ENCODE results near the gene SHC2. TPM values are rescaled to one million over a fixed set of nuclear protein-coding genes. Genes with fewer than 3 reads are reported as not detected.

The SHC2 gene
- total RNA-seq, 1 experiment from 2014 or later: not detected

DNA sequence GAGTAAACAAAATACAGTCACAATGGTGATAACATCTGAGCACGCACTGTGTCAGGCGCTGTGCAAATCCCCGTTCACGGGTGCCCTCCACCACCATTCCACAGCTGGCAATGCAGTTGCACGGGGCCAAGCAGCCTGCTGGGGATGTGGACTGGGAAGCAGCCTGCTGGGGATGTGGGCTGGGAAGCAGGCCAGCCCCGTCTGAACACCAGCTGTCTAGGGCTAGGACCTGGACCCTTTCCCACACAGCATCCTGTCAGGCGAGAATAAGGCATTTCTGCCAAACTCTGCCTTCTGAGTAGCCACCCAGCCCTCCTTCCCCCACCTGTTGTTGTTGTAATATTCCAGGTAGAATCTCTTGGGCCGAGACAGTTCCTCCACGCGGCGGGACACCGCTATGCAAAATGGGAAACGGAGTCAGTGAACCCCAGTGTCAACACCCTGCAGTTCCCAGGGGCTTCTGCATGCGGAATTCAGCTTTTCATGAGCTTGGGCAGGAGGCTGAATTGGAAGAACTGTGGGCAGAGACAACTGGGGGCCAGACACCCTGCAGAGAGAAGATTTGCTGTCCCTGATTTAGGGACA is 88.4 kb downstream of the SHC2 start:
- Histone ChIP-seq H3K9me2 (replicated peaks; ENCODE audit: insufficient read depth, low read length) (no peaks in the 10 kb centered on the region), H3K27ac (ENCODE audit: low read length) (no peak overlapping the region), H2AFZ (ENCODE audit: low read length) (no peak overlapping the region), H3K79me2 (ENCODE audit: low read length) (no peaks in the 10 kb centered on the region), H3K4me1 (ENCODE audit: low read length) (no peaks in the 10 kb centered on the region), H3K4me2 (ENCODE audit: low read depth, low read length, poor library complexity, severe bottlenecking) (no peak overlapping the region), H3K4me3 (ENCODE audit: low read length) (no peak overlapping the region), H3K27me3 (ENCODE audit: low read length) (no peaks in the 10 kb centered on the region), H3K9me3 (ENCODE audit: low read length) (no peaks in the 10 kb centered on the region), H3K9ac (ENCODE audit: low read length) (no peak overlapping the region), H3K36me3 (ENCODE audit: insufficient read depth, low read length) (no peaks in the 10 kb centered on the region), H4K20me1 (ENCODE audit: insufficient read depth, low read depth, low read length) (no peaks in the 10 kb centered on the region)
- DNase-seq: peak; percentile 11

DNA sequence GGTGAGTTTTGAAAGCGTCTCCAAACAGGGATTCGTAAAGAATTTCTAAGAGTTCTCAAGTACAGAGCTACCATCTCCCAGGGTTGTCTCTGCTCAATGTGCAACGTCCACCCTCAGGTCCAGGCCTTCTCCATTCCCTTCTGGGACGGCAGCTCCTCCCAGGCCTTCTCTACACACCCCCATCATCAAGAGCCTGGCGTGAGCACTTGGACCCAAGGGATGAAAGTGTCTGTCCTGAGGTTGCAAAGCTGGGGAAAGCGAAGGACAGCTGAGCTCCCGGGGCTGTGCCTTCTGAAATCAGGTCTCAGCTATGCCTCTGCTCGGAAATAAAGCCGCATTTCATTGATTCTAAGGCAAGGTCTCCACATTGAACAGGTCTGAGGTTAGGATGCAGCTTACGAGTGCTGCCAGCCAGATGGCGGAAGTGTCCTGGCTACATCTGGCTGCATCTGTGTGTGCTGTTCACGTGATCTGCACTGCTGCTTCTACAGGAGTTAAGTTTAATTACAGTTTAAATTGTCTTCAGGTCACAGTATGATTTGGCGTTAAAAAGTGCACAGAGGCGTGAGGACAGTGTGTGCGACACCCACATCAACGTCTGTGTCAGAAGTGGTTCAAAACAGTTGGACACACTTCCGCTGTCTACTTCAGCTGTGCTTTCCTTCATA is 89.2 kb downstream of the SHC2 start:
- Histone ChIP-seq H3K4me3 (ENCODE audit: low read length) (no peak overlapping the region), H3K4me2 (ENCODE audit: low read depth, low read length, poor library complexity, severe bottlenecking) (no peak overlapping the region), H3K9ac (ENCODE audit: low read length) (no peak overlapping the region), H3K36me3 (ENCODE audit: insufficient read depth, low read length) (no peaks in the 10 kb centered on the region), H3K27me3 (ENCODE audit: low read length) (no peaks in the 10 kb centered on the region), H3K79me2 (ENCODE audit: low read length) (no peaks in the 10 kb centered on the region), H2AFZ (ENCODE audit: low read length) (no peak overlapping the region), H3K9me3 (ENCODE audit: low read length) (no peaks in the 10 kb centered on the region), H3K9me2 (replicated peaks; ENCODE audit: insufficient read depth, low read length) (no peaks in the 10 kb centered on the region), H3K27ac (ENCODE audit: low read length) (no peak overlapping the region), H4K20me1 (ENCODE audit: insufficient read depth, low read depth, low read length) (no peaks in the 10 kb centered on the region), H3K4me1 (ENCODE audit: low read length) (no peaks in the 10 kb centered on the region)
- DNase-seq: peak; percentile 46

DNA sequence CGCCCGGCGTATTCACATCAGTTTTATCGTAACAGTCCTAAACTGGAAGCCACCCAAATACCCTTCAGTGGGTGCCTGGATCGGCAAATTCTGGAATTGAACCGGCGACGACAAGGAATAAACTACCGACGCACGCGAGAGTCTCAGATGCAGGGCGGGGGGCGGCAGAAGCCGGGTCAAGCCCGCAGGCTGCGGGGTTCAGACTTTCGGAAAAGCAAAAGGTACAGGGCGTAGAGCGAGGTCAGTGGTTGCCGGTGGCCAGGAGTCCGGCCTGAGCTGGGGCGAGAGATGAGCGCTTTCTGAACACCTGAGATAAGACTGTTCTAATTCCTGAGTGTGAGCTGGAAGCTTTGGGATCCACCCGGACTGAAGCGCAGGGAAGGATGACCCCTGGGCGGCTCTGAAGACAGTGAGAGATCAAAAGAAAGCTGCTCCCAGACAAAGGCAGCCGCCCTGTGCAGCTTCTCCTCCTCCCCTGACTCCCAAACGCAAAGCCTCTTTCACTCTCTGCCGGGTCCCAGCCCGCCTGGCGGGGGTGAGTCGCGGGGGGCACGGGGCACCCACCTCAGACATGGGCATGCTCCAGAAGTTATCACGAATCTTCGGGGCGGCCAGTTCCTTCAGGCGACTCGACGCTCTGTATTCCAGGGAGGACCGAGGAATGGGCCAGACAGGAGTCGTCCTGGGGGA is 90.0 kb downstream of the SHC2 start:
- Histone ChIP-seq H3K9me3 (ENCODE audit: low read length) (no peaks in the 10 kb centered on the region), H3K4me3 (ENCODE audit: low read length) (no peak overlapping the region), H3K36me3 (ENCODE audit: insufficient read depth, low read length) (no peaks in the 10 kb centered on the region), H4K20me1 (ENCODE audit: insufficient read depth, low read depth, low read length) (no peaks in the 10 kb centered on the region), H3K9ac (ENCODE audit: low read length) (no peak overlapping the region), H3K9me2 (replicated peaks; ENCODE audit: insufficient read depth, low read length) (no peaks in the 10 kb centered on the region), H3K27ac (ENCODE audit: low read length) (no peak overlapping the region), H3K79me2 (ENCODE audit: low read length) (no peaks in the 10 kb centered on the region), H3K4me2 (ENCODE audit: low read depth, low read length, poor library complexity, severe bottlenecking) (no peak overlapping the region), H3K27me3 (ENCODE audit: low read length) (no peaks in the 10 kb centered on the region), H2AFZ (ENCODE audit: low read length) (no peak overlapping the region), H3K4me1 (ENCODE audit: low read length) (no peaks in the 10 kb centered on the region)
- DNase-seq: peak; percentile 34

DNA sequence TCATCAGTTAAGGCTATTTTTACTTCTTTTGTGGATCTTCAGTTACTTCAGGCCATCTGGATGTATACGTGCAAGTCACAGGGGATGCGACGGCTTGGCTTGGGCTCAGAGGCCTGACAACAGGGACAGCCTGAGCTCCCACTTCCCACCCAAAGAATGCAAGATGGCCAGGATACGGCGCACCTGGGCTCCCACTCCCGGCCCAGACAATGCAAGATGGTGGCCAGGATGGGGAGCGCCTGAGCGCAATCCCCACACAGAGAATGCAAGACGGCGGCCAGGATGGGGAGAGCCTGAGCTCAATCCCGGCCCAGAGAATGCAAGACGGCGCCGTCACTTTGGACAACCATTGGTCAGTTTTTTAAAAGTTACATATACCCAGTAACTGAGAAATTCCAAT is 91.0 kb downstream of the SHC2 start:
- H3K9me2 ChIP-seq (replicated peaks; ENCODE audit: insufficient read depth, low read length): no peaks in the 10 kb centered on the region
- no peaks in the 10 kb centered on the region for H3K27me3 ChIP-seq (ENCODE audit: low read length)
- H3K79me2 ChIP-seq (ENCODE audit: low read length): no peaks in the 10 kb centered on the region
- H3K9me3 ChIP-seq (ENCODE audit: low read length): no peaks in the 10 kb centered on the region
- H3K4me2 ChIP-seq (ENCODE audit: low read depth, low read length, poor library complexity, severe bottlenecking): no peak overlapping the region
- H3K9ac ChIP-seq (ENCODE audit: low read length): no peak overlapping the region
- peak; percentile 0 for DNase-seq
- H3K27ac ChIP-seq (ENCODE audit: low read length): no peak overlapping the region
- no peak overlapping the region for H2AFZ ChIP-seq (ENCODE audit: low read length)
- no peaks in the 10 kb centered on the region for H3K4me1 ChIP-seq (ENCODE audit: low read length)
- no peaks in the 10 kb centered on the region for H3K36me3 ChIP-seq (ENCODE audit: insufficient read depth, low read length)
- no peaks in the 10 kb centered on the region for H4K20me1 ChIP-seq (ENCODE audit: insufficient read depth, low read depth, low read length)
- H3K4me3 ChIP-seq (ENCODE audit: low read length): no peak overlapping the region

DNA sequence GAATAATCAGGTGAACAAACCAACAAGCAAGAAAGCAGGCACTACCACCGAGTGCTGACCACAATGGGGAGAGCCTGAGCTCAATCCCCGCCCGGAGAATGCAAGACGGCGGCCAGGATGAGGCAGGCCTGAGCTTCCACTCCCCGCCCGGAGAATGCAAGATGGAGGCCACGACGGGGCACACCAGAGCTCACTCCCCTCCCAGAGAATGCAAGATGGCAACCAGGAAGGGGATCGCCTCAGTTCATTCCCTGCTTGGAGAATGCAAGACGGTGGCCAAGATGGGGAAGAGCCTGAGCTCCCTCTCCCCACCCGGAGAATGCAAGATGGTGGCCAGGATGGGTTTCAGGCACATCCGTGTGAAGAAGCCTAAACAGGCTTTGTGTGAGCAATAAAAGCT is 91.6 kb downstream of the SHC2 start:
- no peak overlapping the region for H3K27ac ChIP-seq (ENCODE audit: low read length)
- no peak for DNase-seq
- no peaks in the 10 kb centered on the region for H3K4me1 ChIP-seq (ENCODE audit: low read length)
- H3K9ac ChIP-seq (ENCODE audit: low read length): no peak overlapping the region
- H3K4me2 ChIP-seq (ENCODE audit: low read depth, low read length, poor library complexity, severe bottlenecking): no peak overlapping the region
- H2AFZ ChIP-seq (ENCODE audit: low read length): no peak overlapping the region
- H3K36me3 ChIP-seq (ENCODE audit: insufficient read depth, low read length): no peaks in the 10 kb centered on the region
- H3K9me2 ChIP-seq (replicated peaks; ENCODE audit: insufficient read depth, low read length): no peaks in the 10 kb centered on the region
- no peaks in the 10 kb centered on the region for H4K20me1 ChIP-seq (ENCODE audit: insufficient read depth, low read depth, low read length)
- H3K79me2 ChIP-seq (ENCODE audit: low read length): no peaks in the 10 kb centered on the region
- H3K9me3 ChIP-seq (ENCODE audit: low read length): no peaks in the 10 kb centered on the region
- H3K4me3 ChIP-seq (ENCODE audit: low read length): no peak overlapping the region
- no peaks in the 10 kb centered on the region for H3K27me3 ChIP-seq (ENCODE audit: low read length)

DNA sequence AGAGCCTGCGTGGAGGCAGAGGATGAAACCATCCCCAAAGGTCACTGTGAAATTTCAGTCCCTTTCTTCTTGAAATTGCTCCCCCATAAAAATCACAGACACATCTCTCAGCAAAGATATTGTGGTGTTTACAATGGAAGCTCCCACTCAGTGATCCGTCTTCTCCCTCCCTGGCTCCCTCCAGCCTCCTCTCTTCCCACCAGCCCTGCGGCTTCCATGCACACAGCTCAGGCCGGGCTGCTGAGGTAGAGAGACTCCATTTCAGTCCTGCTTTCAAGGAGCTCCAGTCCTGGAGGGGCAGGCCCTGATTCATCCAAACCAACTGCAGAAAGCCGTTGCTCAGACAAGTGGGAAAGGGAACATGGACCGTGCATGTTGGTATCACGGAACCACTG is 92.2 kb downstream of the SHC2 start:
- no peaks in the 10 kb centered on the region for H3K27me3 ChIP-seq (ENCODE audit: low read length)
- H3K9me2 ChIP-seq (replicated peaks; ENCODE audit: insufficient read depth, low read length): no peaks in the 10 kb centered on the region
- H4K20me1 ChIP-seq (ENCODE audit: insufficient read depth, low read depth, low read length): no peaks in the 10 kb centered on the region
- H3K36me3 ChIP-seq (ENCODE audit: insufficient read depth, low read length): no peaks in the 10 kb centered on the region
- H3K4me2 ChIP-seq (ENCODE audit: low read depth, low read length, poor library complexity, severe bottlenecking): no peak overlapping the region
- no peak overlapping the region for H3K4me3 ChIP-seq (ENCODE audit: low read length)
- DNase-seq: no peak
- H3K9ac ChIP-seq (ENCODE audit: low read length): no peak overlapping the region
- H2AFZ ChIP-seq (ENCODE audit: low read length): no peak overlapping the region
- no peaks in the 10 kb centered on the region for H3K4me1 ChIP-seq (ENCODE audit: low read length)
- H3K9me3 ChIP-seq (ENCODE audit: low read length): no peaks in the 10 kb centered on the region
- no peak overlapping the region for H3K27ac ChIP-seq (ENCODE audit: low read length)
- H3K79me2 ChIP-seq (ENCODE audit: low read length): no peaks in the 10 kb centered on the region

DNA sequence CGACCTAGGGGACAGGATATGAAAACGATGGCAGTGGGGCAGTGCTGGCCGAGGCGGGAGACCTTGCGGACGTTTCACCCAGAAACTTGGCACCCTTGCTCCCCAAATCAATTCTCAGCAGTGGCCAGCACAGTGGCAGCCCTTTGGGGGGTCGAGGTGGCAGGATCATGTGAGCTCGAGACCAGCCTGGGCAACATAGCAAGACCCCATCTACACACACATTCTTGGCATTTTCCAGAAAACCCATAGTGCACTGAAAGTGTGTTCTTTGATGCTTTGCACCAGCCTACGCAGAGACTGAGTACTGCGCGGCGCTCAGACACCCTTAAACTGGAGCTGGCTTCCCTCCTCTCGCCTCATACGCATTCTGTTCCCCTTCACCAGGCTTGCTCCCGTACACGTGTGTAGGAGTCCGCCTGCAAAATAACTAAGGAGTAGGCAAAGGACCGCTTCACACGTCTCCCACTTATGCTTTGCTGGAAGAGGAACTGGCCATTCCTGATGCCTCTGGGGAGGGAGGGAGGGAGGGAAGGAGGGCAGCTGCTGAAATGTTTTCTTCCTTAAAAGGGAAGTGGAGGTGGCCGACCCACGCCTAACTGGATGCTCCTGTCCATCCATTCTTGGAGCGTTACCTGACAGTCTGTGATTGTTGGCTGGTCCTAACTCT is 92.7 kb downstream of the SHC2 start:
- Histone ChIP-seq H3K27ac (ENCODE audit: low read length) (no peak overlapping the region), H3K9me2 (replicated peaks; ENCODE audit: insufficient read depth, low read length) (no peaks in the 10 kb centered on the region), H3K79me2 (ENCODE audit: low read length) (no peaks in the 10 kb centered on the region), H3K4me2 (ENCODE audit: low read depth, low read length, poor library complexity, severe bottlenecking) (no peak overlapping the region), H3K36me3 (ENCODE audit: insufficient read depth, low read length) (no peaks in the 10 kb centered on the region), H2AFZ (ENCODE audit: low read length) (no peak overlapping the region), H3K4me1 (ENCODE audit: low read length) (no peaks in the 10 kb centered on the region), H3K4me3 (ENCODE audit: low read length) (no peak overlapping the region), H3K27me3 (ENCODE audit: low read length) (no peaks in the 10 kb centered on the region), H4K20me1 (ENCODE audit: insufficient read depth, low read depth, low read length) (no peaks in the 10 kb centered on the region), H3K9me3 (ENCODE audit: low read length) (no peaks in the 10 kb centered on the region), H3K9ac (ENCODE audit: low read length) (no peak overlapping the region)
- no peak for DNase-seq

DNA sequence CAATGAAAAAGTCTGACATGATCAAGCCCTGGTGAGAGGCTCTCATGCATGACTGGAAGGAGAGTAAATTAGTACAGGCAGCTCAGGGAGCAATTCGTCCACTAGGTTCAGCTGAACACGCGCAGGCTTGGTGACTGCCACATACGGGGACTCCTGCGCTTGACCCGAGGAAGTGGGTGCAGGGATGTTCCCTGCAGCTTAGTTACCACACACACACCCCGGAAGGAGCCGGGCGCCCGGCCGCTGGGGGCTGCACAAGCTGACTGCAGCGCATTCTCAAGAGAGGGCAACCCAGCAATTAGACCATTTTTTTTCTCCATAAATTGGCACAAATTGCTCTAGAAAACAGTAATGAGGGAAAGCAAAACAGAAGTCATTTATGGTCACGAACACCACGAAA is 93.3 kb downstream of the SHC2 start:
- H4K20me1 ChIP-seq (ENCODE audit: insufficient read depth, low read depth, low read length): no peaks in the 10 kb centered on the region
- no peak overlapping the region for H2AFZ ChIP-seq (ENCODE audit: low read length)
- H3K79me2 ChIP-seq (ENCODE audit: low read length): no peaks in the 10 kb centered on the region
- H3K4me3 ChIP-seq (ENCODE audit: low read length): no peak overlapping the region
- H3K4me2 ChIP-seq (ENCODE audit: low read depth, low read length, poor library complexity, severe bottlenecking): no peak overlapping the region
- no peaks in the 10 kb centered on the region for H3K36me3 ChIP-seq (ENCODE audit: insufficient read depth, low read length)
- no peak overlapping the region for H3K27ac ChIP-seq (ENCODE audit: low read length)
- no peaks in the 10 kb centered on the region for H3K9me3 ChIP-seq (ENCODE audit: low read length)
- H3K9ac ChIP-seq (ENCODE audit: low read length): no peak overlapping the region
- no peaks in the 10 kb centered on the region for H3K4me1 ChIP-seq (ENCODE audit: low read length)
- H3K9me2 ChIP-seq (replicated peaks; ENCODE audit: insufficient read depth, low read length): no peaks in the 10 kb centered on the region
- DNase-seq: no peak
- H3K27me3 ChIP-seq (ENCODE audit: low read length): no peaks in the 10 kb centered on the region

Data from Karpas-422 (cell line).